NCI-H226 (cell line): ENCODE data around the gene EIF2A.

Source experiments
- DNase-seq: peaks from one replicate; pipeline ENCODE4 v3.0.0-alpha.2; 2015

Gene EIF2A

GRCh38 chr3:150544041-150544440 is 2.5 kb upstream of the EIF2A start:
- peak; percentile 53 for DNase-seq

- DNase-seq = no peak
Measured at GRCh38 chr3:150544726-150545125, 1.9 kb upstream of the EIF2A start.

- DNase-seq = no peak
Measured at GRCh38 chr3:150545419-150546225, 965 bp upstream of the EIF2A start.

GRCh38 chr3:150547045-150547741 is 606 bp downstream of the EIF2A start:
- no peak for DNase-seq

- no peak for DNase-seq
Measured at GRCh38 chr3:150555859-150556436, 9.4 kb downstream of the EIF2A start.

- DNase-seq = no peak
Measured at GRCh38 chr3:150556792-150557191, 10.2 kb downstream of the EIF2A start.

GRCh38 chr3:150557725-150558124 is 11.1 kb downstream of the EIF2A start:
- no peak for DNase-seq

GRCh38 chr3:150564243-150564642 is 17.7 kb downstream of the EIF2A start:
- DNase-seq = no peak

- no peak for DNase-seq
Measured at GRCh38 chr3:150567328-150567727, 20.7 kb downstream of the EIF2A start.

- no peak for DNase-seq
Measured at GRCh38 chr3:150577855-150578254, 31.3 kb downstream of the EIF2A start.

GRCh38 chr3:150581174-150581573 is 34.6 kb downstream of the EIF2A start:
- no peak for DNase-seq

GRCh38 chr3:150582620-150583019 is 36.0 kb downstream of the EIF2A start:
- no peak for DNase-seq

- no peak for DNase-seq
Measured at GRCh38 chr3:150583028-150583427, 36.4 kb downstream of the EIF2A start.

- DNase-seq = no peak
Measured at GRCh38 chr3:150588027-150588830, 41.6 kb downstream of the EIF2A start.

GRCh38 chr3:150589759-150590158 is 43.2 kb downstream of the EIF2A start:
- no peak for DNase-seq

- DNase-seq = no peak
Measured at GRCh38 chr3:150594150-150594549, 47.6 kb downstream of the EIF2A start.

- no peak for DNase-seq
Measured at GRCh38 chr3:150597646-150598045, 51.1 kb downstream of the EIF2A start.

- DNase-seq = peak; percentile 84
Measured at GRCh38 chr3:150599611-150600297, 53.2 kb downstream of the EIF2A start.

- DNase-seq = peak; percentile 91
Measured at GRCh38 chr3:150600647-150601530, 54.3 kb downstream of the EIF2A start.

GRCh38 chr3:150602426-150603152 is 56.0 kb downstream of the EIF2A start:
- no peak for DNase-seq
